Sigmoid colon (tissue), 4 donors: ENCODE measurements around the gene LRCH2.

Experiments used
- EP300 ChIP-seq, 4 donors: sonication (generic); formaldehyde crosslinking; IDR thresholded peaks; one replicate each; pipeline ENCODE4 v1.6.1; 2017; ENCODE audit warnings: antibody characterized with exemption in 4 of 4
- POLR2AphosphoS5 ChIP-seq, 4 donors: sonication (generic); formaldehyde crosslinking; IDR thresholded peaks; one replicate each; pipeline ENCODE4 v1.6.1; 2017; ENCODE audit warnings: antibody characterized with exemption in 4 of 4

GRCh38 chrX:115173181-115173580 lies 60.7 kb downstream of the LRCH2 start:
- TF ChIP-seq EP300 (IDR thresholded peaks at IDR 0.05) (no peak), POLR2AphosphoS5 (IDR thresholded peaks at IDR 0.05) (no peak)
